IMR-90 (cell line): ENCODE results near the gene PRRG2. TPM values are rescaled to one million over a fixed set of nuclear protein-coding genes. Genes with fewer than 3 reads are reported as not detected.
A peak's percentile ranks its signal among the peaks of the same experiment; 100 is the strongest.

ENCODE experiments used
- ATAC-seq: fragments of 200-7000 bp; cut with Tn5 transposase; 2 replicates; pipeline ENCODE4 v1.9.1; 2020; ENCODE audit warnings: low read depth, mild to moderate bottlenecking, moderate library complexity
- BruUV-seq: library from RNA; stranded (reverse); fragments of 400-500 nt; replicated peaks from 2 replicates; lab custom pipeline; 2021; lab: Mats Ljungman, UMichigan
- CTCF ChIA-PET: fragments of 300-600 bp; formaldehyde crosslinking; extraction: SDS; loops from one replicate; lab custom pipeline; 2021; ENCODE audit warnings: antibody characterized with exemption; lab: Yijun Ruan, JAX
- POLR2A ChIA-PET: fragments of 300-600 bp; sonication (Branson Sonifier 250); formaldehyde crosslinking; loops from one replicate; lab custom pipeline; 2022; ENCODE audit warnings: antibody characterized with exemption; ENCODE audit not compliant: unreplicated experiment; lab: Charles Lee
- DNase-seq: peaks from one replicate; pipeline ENCODE4 v3.0.0; 2013
- H2AFZ ChIP-seq: replicated peaks from 2 replicates; pipeline ENCODE3; 2013; ENCODE audit warnings: low read length, mild to moderate bottlenecking; ENCODE audit not compliant: poor library complexity
- H2AK5ac ChIP-seq: 2 replicates; pipeline ENCODE4 v1.6.1; 2013; ENCODE audit warnings: low read depth, low read length, inconsistent platforms
- H2AK9ac ChIP-seq: replicated peaks from 2 replicates; pipeline ENCODE3; 2013; ENCODE audit warnings: mild to moderate bottlenecking, low read depth, low read length, moderate library complexity; ENCODE audit not compliant: poor library complexity
- H2BK120ac ChIP-seq: 2 replicates; pipeline ENCODE4 v1.6.1; 2013; ENCODE audit warnings: low read depth, low read length, inconsistent platforms
- H2BK15ac ChIP-seq: 3 replicates; pipeline ENCODE4 v1.6.1; 2013; ENCODE audit warnings: low read depth, low read length, inconsistent platforms
- H2BK20ac ChIP-seq: 2 replicates; pipeline ENCODE4 v1.6.1; 2013; ENCODE audit warnings: low read depth, mild to moderate bottlenecking, inconsistent platforms, low read length, moderate library complexity
- H2BK5ac ChIP-seq: 2 replicates; pipeline ENCODE4 v1.6.1; 2013; ENCODE audit warnings: mild to moderate bottlenecking, low read depth, low read length, inconsistent platforms; ENCODE audit not compliant: poor library complexity, severe bottlenecking
- H3K14ac ChIP-seq: replicated peaks from 2 replicates; pipeline ENCODE4 v1.6.1; 2013; ENCODE audit warnings: low read depth, low read length, inconsistent platforms
- H3K18ac ChIP-seq: 2 replicates; pipeline ENCODE4 v1.6.1; 2013; ENCODE audit warnings: low read depth, low read length, control low read depth
- H3K23ac ChIP-seq: 2 replicates; pipeline ENCODE4 v1.6.1; 2013; ENCODE audit warnings: low read depth, low read length, inconsistent platforms
- H3K27ac ChIP-seq: 2 replicates; pipeline ENCODE4 v1.5.1; 2013; ENCODE audit warnings: mild to moderate bottlenecking, control low read depth, low read length; ENCODE audit not compliant: insufficient read depth
- H3K27me3 ChIP-seq: 2 replicates; pipeline ENCODE4 v1.6.1; 2013; ENCODE audit warnings: low read length; ENCODE audit not compliant: control insufficient read depth, insufficient read depth
- H3K36me3 ChIP-seq: 2 replicates; pipeline ENCODE4 v1.6.1; 2013; ENCODE audit warnings: low read length, mixed read lengths; ENCODE audit not compliant: control insufficient read depth, insufficient read depth
- H3K4ac ChIP-seq: 2 replicates; pipeline ENCODE4 v1.6.1; 2013; ENCODE audit warnings: low read depth, low read length, inconsistent platforms
- H3K4me1 ChIP-seq: 2 replicates; pipeline ENCODE4 v1.6.1; 2013; ENCODE audit warnings: low read length, mixed read lengths; ENCODE audit not compliant: control insufficient read depth, insufficient read depth
- H3K4me2 ChIP-seq: 2 replicates; pipeline ENCODE4 v1.6.1; 2013; ENCODE audit warnings: low read depth, mild to moderate bottlenecking, control low read depth, low read length, moderate library complexity
- H3K4me3 ChIP-seq: 2 replicates; pipeline ENCODE4 v1.5.1; 2013; ENCODE audit warnings: low read depth, mild to moderate bottlenecking, control low read depth, low read length, moderate library complexity; ENCODE audit not compliant: insufficient read depth
- H3K56ac ChIP-seq: 2 replicates; pipeline ENCODE4 v1.6.1; 2013; ENCODE audit warnings: low read length, inconsistent platforms; ENCODE audit not compliant: insufficient read depth; ENCODE audit errors: extremely low read depth
- H3K79me1 ChIP-seq, 2 experiments: 2 replicates each; pipeline ENCODE4 v1.6.1; 2013; ENCODE audit warnings: low read length in 2 of 2, inconsistent platforms in 1 of 2, low read depth in 1 of 2
- H3K9ac ChIP-seq: 2 replicates; pipeline ENCODE4 v1.6.1; 2013; ENCODE audit warnings: low read depth, low read length, control low read depth
- H3K9me1 ChIP-seq: 2 replicates; pipeline ENCODE4 v1.6.1; 2013; ENCODE audit warnings: low read length, inconsistent platforms; ENCODE audit not compliant: insufficient read depth
- H3K9me3 ChIP-seq: 2 replicates; pipeline ENCODE4 v1.6.1; 2013; ENCODE audit warnings: low read length; ENCODE audit not compliant: control insufficient read depth, insufficient read depth
- H4K20me1 ChIP-seq: 2 replicates; pipeline ENCODE4 v1.6.1; 2013; ENCODE audit warnings: low read length, inconsistent platforms; ENCODE audit not compliant: insufficient read depth
- H4K5ac ChIP-seq: 2 replicates; pipeline ENCODE4 v1.6.1; 2013; ENCODE audit warnings: mild to moderate bottlenecking, low read depth, low read length, control low read depth
- H4K8ac ChIP-seq, 2 experiments: 2 replicates each; pipeline ENCODE4 v1.6.1; 2013; ENCODE audit warnings: low read depth in 2 of 2, low read length in 2 of 2, control low read depth in 1 of 2, inconsistent platforms in 1 of 2
- H4K91ac ChIP-seq: 2 replicates; pipeline ENCODE4 v1.6.1; 2013; ENCODE audit warnings: low read depth, low read length, inconsistent platforms; ENCODE audit not compliant: insufficient read depth
- ELK1 ChIP-seq: fragments of 150-350 bp; IDR thresholded peaks from 2 replicates; pipeline ENCODE4 v1.6.1; 2016; ENCODE audit warnings: low read depth, mild to moderate bottlenecking, low read length, moderate library complexity, borderline replicate concordance
- FOS ChIP-seq: fragments of 150-350 bp; IDR thresholded peaks from 2 replicates; pipeline ENCODE4 v1.6.1; 2016; ENCODE audit warnings: low read depth, low read length
- MAFK ChIP-seq: IDR thresholded peaks from 2 replicates; pipeline ENCODE4 v1.6.1; 2012; ENCODE audit warnings: low read depth, low read length, improper control_type of control experiment
- MAZ ChIP-seq: IDR thresholded peaks from 2 replicates; pipeline ENCODE4 v1.6.1; 2012; ENCODE audit warnings: low read depth, mild to moderate bottlenecking, low read length, improper control_type of control experiment, moderate library complexity, borderline replicate concordance
- MXI1 ChIP-seq: IDR thresholded peaks from 2 replicates; pipeline ENCODE4 v1.6.1; 2012; ENCODE audit warnings: low read depth, mild to moderate bottlenecking, low read length, moderate library complexity, borderline replicate concordance
- NFE2L2 ChIP-seq: fragments of 150-350 bp; IDR thresholded peaks from 2 replicates; pipeline ENCODE4 v1.6.1; 2016; ENCODE audit warnings: low read depth, mild to moderate bottlenecking, low read length
- POLR2A ChIP-seq: IDR thresholded peaks from 2 replicates; pipeline ENCODE4 v1.6.1; 2012; ENCODE audit warnings: mild to moderate bottlenecking, low read depth, low read length
- RAD21 ChIP-seq: IDR thresholded peaks from 2 replicates; pipeline ENCODE4 v1.6.1; 2012; ENCODE audit warnings: low read length, improper control_type of control experiment
- RCOR1 ChIP-seq: IDR thresholded peaks from 2 replicates; pipeline ENCODE4 v1.6.1; 2012; ENCODE audit warnings: mild to moderate bottlenecking, low read length, improper control_type of control experiment; ENCODE audit not compliant: insufficient replicate concordance
- RFX5 ChIP-seq: IDR thresholded peaks from 2 replicates; pipeline ENCODE4 v1.8.0; 2012; ENCODE audit warnings: low read depth, mild to moderate bottlenecking, low read length, moderate library complexity
- SMC3 ChIP-seq: fragments of 150-350 bp; IDR thresholded peaks from 2 replicates; pipeline ENCODE4 v1.6.1; 2016; ENCODE audit warnings: low read depth, mild to moderate bottlenecking, antibody characterized with exemption, low read length, moderate library complexity
- USF2 ChIP-seq: fragments of 150-350 bp; IDR thresholded peaks from 2 replicates; pipeline ENCODE4 v1.6.1; 2017; ENCODE audit warnings: mild to moderate bottlenecking, antibody characterized with exemption, low read length, low read depth
- WGBS, 2 experiments: methylation state at CpG; one replicate each; pipeline versions ENCODE4 v1.1.5 to v1.1.7; 2013; ENCODE audit warnings: missing lambda C conversion rate in 2 of 2; ENCODE audit not compliant: insufficient read length in 1 of 2; ENCODE audit errors: extremely low coverage in 2 of 2; 5-methylcytosine and 5-hydroxymethylcytosine counted together
- dilution Hi-C: fragments of 300-500 bp; cut with HindIII; formaldehyde crosslinking; loops from one replicate; pipeline ENCODE4 v1.14.3; 2018; ENCODE audit warnings: low sequenced_read_pairs; ENCODE audit not compliant: unreplicated experiment
- in situ Hi-C: fragments of 300-500 bp; cut with MboI; formaldehyde crosslinking; loops from 3 replicates; pipeline ENCODE4 v1.14.3; 2019; ENCODE audit warnings: low sequenced_read_pairs, inconsistent platforms, mixed read lengths
- intact Hi-C: fragments of 100-400 bp; cut with micrococcal nuclease; formaldehyde crosslinking; loops from 2 replicates; pipeline ENCODE4 v1.10.0; 2022
- polyA plus RNA-seq, 3 experiments: library from polyadenylated mRNA; depleted of rRNA; stranded (reverse); fragments of >200 nt; gene quantifications; 2 replicates each; pipeline ENCODE4 v1.2.3, GENCODE V29; 2012; ENCODE audit warnings: low replicate concordance in 1 of 3
- total RNA-seq: library from RNA; depleted of rRNA; stranded (reverse); fragments of >200 nt; gene quantifications from 2 replicates; pipeline ENCODE4 v1.2.3, GENCODE V29; 2012
- TF ChIP-seq, protein P1 (sequence below): conservative IDR thresholded peaks from 2 replicates; pipeline ENCODE4 v1.5.1; 2012; ENCODE audit warnings: mild to moderate bottlenecking, low read depth, low read length, improper control_type of control experiment

The PRRG2 gene
- total and polyA plus RNA-seq, 2 of the 4 experiments (the other 2 are of a cell fraction): 0.14 to 0.54 TPM

GRCh38 chr19:49534632-49535385 lies 46.3 kb upstream of the PRRG2 start:
- H3K18ac ChIP-seq: no peak overlapping the region
- peaks cover 4% of the 10 kb centered on the region for H4K20me1 ChIP-seq
- H3K4me1 ChIP-seq: peaks cover 4% of the 10 kb centered on the region
- H3K27me3 ChIP-seq: no peaks in the 10 kb centered on the region
- in situ Hi-C loops (no loop called here), intact Hi-C loops (no loop called here), dilution Hi-C loops (no loop called here)
- H2BK5ac ChIP-seq: no peak overlapping the region
- H3K9ac ChIP-seq: no peak overlapping the region
- ATAC-seq (no peak), DNase-seq (no peak)
- H3K4me2 ChIP-seq: no peak overlapping the region
- no peak overlapping the region for H2BK120ac ChIP-seq
- H2AK9ac ChIP-seq: peak overlapping the region; percentile 31
- H4K5ac ChIP-seq: no peak overlapping the region
- H3K23ac ChIP-seq: peak overlapping the region; percentile 52; the same call in 1 of the 2 replicates
- WGBS, 2 experiments: 76% methylated on average over 5 of the region's 8 CpGs; no CpG with 5 or more reads in 1 of the 2 experiments
- ChIA-PET CTCF (interaction anchor here (0.9 kb wide), 1 partner anchor 12 kb away, joined by 5 read pairs; no protein-coding TSS in a partner anchor), POLR2A (interaction anchor here (0.6 kb wide), 1 partner anchor 37 kb away, joined by 3 read pairs; no protein-coding TSS in a partner anchor)
- no peak overlapping the region for H3K4me3 ChIP-seq
- H3K14ac ChIP-seq: no peak overlapping the region
- no peak overlapping the region for H2BK15ac ChIP-seq
- no peaks in the 10 kb centered on the region for H3K9me3 ChIP-seq
- no peak overlapping the region for H3K4ac ChIP-seq
- H2AFZ ChIP-seq: no peak overlapping the region
- peaks cover 21% of the 10 kb centered on the region for H3K36me3 ChIP-seq
- H4K8ac ChIP-seq: no peak overlapping the region
- 0 out of 2 replicates have a peak, but pooled peaks cover 3% of the 10 kb centered on the region for H3K9me1 ChIP-seq
- H3K56ac ChIP-seq: no peak overlapping the region
- TF ChIP-seq NFE2L2 (no peak), RFX5 (no peak), RCOR1 (no peak), MAZ (no peak), POLR2A (no peak), RAD21 (no peak), FOS (no peak), MAFK (no peak), ELK1 (no peak), SMC3 (no peak), USF2 (no peak), MXI1 (no peak)
- TF ChIP-seq, protein P1, sequence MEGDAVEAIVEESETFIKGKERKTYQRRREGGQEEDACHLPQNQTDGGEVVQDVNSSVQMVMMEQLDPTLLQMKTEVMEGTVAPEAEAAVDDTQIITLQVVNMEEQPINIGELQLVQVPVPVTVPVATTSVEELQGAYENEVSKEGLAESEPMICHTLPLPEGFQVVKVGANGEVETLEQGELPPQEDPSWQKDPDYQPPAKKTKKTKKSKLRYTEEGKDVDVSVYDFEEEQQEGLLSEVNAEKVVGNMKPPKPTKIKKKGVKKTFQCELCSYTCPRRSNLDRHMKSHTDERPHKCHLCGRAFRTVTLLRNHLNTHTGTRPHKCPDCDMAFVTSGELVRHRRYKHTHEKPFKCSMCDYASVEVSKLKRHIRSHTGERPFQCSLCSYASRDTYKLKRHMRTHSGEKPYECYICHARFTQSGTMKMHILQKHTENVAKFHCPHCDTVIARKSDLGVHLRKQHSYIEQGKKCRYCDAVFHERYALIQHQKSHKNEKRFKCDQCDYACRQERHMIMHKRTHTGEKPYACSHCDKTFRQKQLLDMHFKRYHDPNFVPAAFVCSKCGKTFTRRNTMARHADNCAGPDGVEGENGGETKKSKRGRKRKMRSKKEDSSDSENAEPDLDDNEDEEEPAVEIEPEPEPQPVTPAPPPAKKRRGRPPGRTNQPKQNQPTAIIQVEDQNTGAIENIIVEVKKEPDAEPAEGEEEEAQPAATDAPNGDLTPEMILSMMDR: no peak
- H3K27ac ChIP-seq: no peak overlapping the region
- H4K91ac ChIP-seq: no peak overlapping the region
- H2BK20ac ChIP-seq: no peak overlapping the region
- H2AK5ac ChIP-seq: peak overlapping the region; percentile 25; the same call in 1 of the 2 replicates
- no TSS peak for BruUV-seq
- peaks cover 5 to 23% of the 10 kb centered on the region in 2 experiments for H3K79me1 ChIP-seq
